DND-41 (cell line): ENCODE results near the gene FRMD3.

Experiments used
- ATAC-seq: fragments of 200-7000 bp; cut with Tn5 transposase; 3 replicates; pipeline ENCODE4 v1.9.1; 2021; ENCODE audit warnings: low read depth; ENCODE audit not compliant: insufficient read depth
- DNase-seq: peaks from one replicate; pipeline ENCODE4 v3.0.0-alpha.2; 2020
- H2AFZ ChIP-seq: 2 replicates; pipeline ENCODE4 v1.6.0; 2012; ENCODE audit warnings: low read depth, low read length
- H3K27ac ChIP-seq: 2 replicates; pipeline ENCODE4 v1.5.1; 2012; ENCODE audit warnings: low read length, inconsistent platforms
- H3K27me3 ChIP-seq: fragments of 200-600 bp; sonication (generic); 2 replicates; pipeline ENCODE4 v1.6.0; 2012; ENCODE audit warnings: low read length, mild to moderate bottlenecking, inconsistent platforms; ENCODE audit not compliant: insufficient read depth, poor library complexity
- H3K36me3 ChIP-seq: 2 replicates; pipeline ENCODE4 v1.5.1; 2012; ENCODE audit warnings: low read length, inconsistent platforms; ENCODE audit not compliant: insufficient read depth
- H3K4me1 ChIP-seq: 2 replicates; pipeline ENCODE4 v1.5.1; 2012; ENCODE audit warnings: mild to moderate bottlenecking, low read length; ENCODE audit not compliant: insufficient read depth
- H3K4me2 ChIP-seq: 2 replicates; pipeline ENCODE4 v1.6.0; 2012; ENCODE audit warnings: mild to moderate bottlenecking, moderate library complexity, low read length, inconsistent platforms; ENCODE audit not compliant: insufficient read depth
- H3K4me3 ChIP-seq, 2 experiments: fragments of 200-600 bp in 1 of 2; shearing (Covaris generic) in 1 of 2; 2 replicates each; pipeline ENCODE4 v1.5.1; 2012 to 2016; ENCODE audit warnings: inconsistent platforms in 2 of 2, low read length in 2 of 2, mild to moderate bottlenecking in 2 of 2, low read depth in 1 of 2, moderate library complexity in 1 of 2
- H3K79me2 ChIP-seq: 2 replicates; pipeline ENCODE4 v1.6.0; 2012; ENCODE audit warnings: low read length, inconsistent platforms; ENCODE audit not compliant: insufficient read depth
- H3K9ac ChIP-seq: 2 replicates; pipeline ENCODE4 v1.6.0; 2012; ENCODE audit warnings: low read depth, mild to moderate bottlenecking, inconsistent platforms, low read length, moderate library complexity
- H3K9me3 ChIP-seq: 2 replicates; pipeline ENCODE4 v1.5.1; 2012; ENCODE audit warnings: low read length, moderate library complexity, mild to moderate bottlenecking, inconsistent platforms; ENCODE audit not compliant: insufficient read depth, severe bottlenecking
- H4K20me1 ChIP-seq: 2 replicates; pipeline ENCODE4 v1.6.0; 2012; ENCODE audit warnings: low read length; ENCODE audit not compliant: insufficient read depth
- CTCF ChIP-seq: IDR thresholded peaks from 2 replicates; pipeline ENCODE4 v1.5.1; 2012; ENCODE audit warnings: borderline replicate concordance, low read length, moderate library complexity, mild to moderate bottlenecking; ENCODE audit not compliant: poor library complexity, severe bottlenecking; ENCODE audit errors: extremely low read depth
- EZH2 ChIP-seq: IDR thresholded peaks from 3 replicates; pipeline ENCODE4 v1.6.1; 2012; ENCODE audit warnings: borderline replicate concordance, low read depth, mild to moderate bottlenecking, moderate library complexity, low read length, inconsistent platforms; ENCODE audit not compliant: severe bottlenecking

FRMD3 gene

GRCh38 chr9:83413367-83413766 lies 124.8 kb downstream of the FRMD3 start:
- Histone ChIP-seq H3K9ac (no peak overlapping the region), H3K27ac (no peak overlapping the region), H3K79me2 (no peaks in the 10 kb centered on the region), H3K9me3 (no peaks in the 10 kb centered on the region), H4K20me1 (no peaks in the 10 kb centered on the region), H3K4me3 (no peak overlapping the region), H3K4me1 (no peaks in the 10 kb centered on the region), H2AFZ (no peak overlapping the region), H3K27me3 (no peaks in the 10 kb centered on the region), H3K4me2 (no peak overlapping the region), H3K36me3 (no peaks in the 10 kb centered on the region)
- DNase-seq (no peak), ATAC-seq (no peak)
- no peak for TF ChIP-seq EZH2
- TF ChIP-seq CTCF: no peak

DNA sequence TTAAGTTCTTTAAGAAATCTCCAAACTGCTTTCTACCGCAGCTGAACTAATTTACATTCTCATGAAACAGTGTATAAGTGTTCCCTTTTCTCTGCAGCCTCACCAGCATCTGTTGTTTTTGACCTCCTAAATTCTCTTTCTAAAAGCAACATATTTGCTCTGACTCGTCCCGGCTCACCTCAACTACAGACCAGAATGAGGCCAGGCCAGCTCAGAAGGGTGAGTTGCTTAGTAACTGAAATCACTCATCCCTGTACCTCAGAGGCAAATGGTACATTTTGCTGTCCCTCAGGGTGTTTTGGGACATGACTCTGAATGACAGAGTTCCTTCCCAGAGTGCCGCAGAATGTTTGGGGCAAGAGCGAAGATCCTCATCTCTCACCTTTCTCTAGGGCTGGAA lies 127.5 kb downstream of the FRMD3 start:
- no peaks in the 10 kb centered on the region for H3K36me3 ChIP-seq
- H3K4me2 ChIP-seq: no peak overlapping the region
- H3K27ac ChIP-seq: no peak overlapping the region
- H3K27me3 ChIP-seq: no peaks in the 10 kb centered on the region
- ATAC-seq (no peak), DNase-seq (no peak)
- TF ChIP-seq EZH2: no peak
- TF ChIP-seq CTCF: no peak
- H3K9ac ChIP-seq: no peak overlapping the region
- H3K79me2 ChIP-seq: no peaks in the 10 kb centered on the region
- H3K4me3 ChIP-seq: no peak overlapping the region
- H3K4me1 ChIP-seq: no peaks in the 10 kb centered on the region
- H2AFZ ChIP-seq: no peak overlapping the region
- H3K9me3 ChIP-seq: no peaks in the 10 kb centered on the region
- no peaks in the 10 kb centered on the region for H4K20me1 ChIP-seq

GRCh38 chr9:83406921-83407320 lies 131.3 kb downstream of the FRMD3 start:
- DNase-seq (no peak), ATAC-seq (no peak)
- no peaks in the 10 kb centered on the region for H3K9me3 ChIP-seq
- no peak overlapping the region for H3K27ac ChIP-seq
- no peak overlapping the region for H2AFZ ChIP-seq
- H3K79me2 ChIP-seq: no peaks in the 10 kb centered on the region
- no peak overlapping the region for H3K9ac ChIP-seq
- no peaks in the 10 kb centered on the region for H3K4me1 ChIP-seq
- no peaks in the 10 kb centered on the region for H4K20me1 ChIP-seq
- no peaks in the 10 kb centered on the region for H3K36me3 ChIP-seq
- H3K27me3 ChIP-seq: no peaks in the 10 kb centered on the region
- TF ChIP-seq CTCF (no peak), EZH2 (no peak)
- H3K4me2 ChIP-seq: no peak overlapping the region
- H3K4me3 ChIP-seq: no peak overlapping the region

- TF ChIP-seq EZH2 (no peak), CTCF (no peak)
- Histone ChIP-seq H3K4me1 (no peaks in the 10 kb centered on the region), H3K79me2 (no peaks in the 10 kb centered on the region), H3K9ac (no peak overlapping the region), H3K36me3 (no peaks in the 10 kb centered on the region), H2AFZ (no peak overlapping the region), H3K27me3 (no peaks in the 10 kb centered on the region), H3K9me3 (no peaks in the 10 kb centered on the region), H3K27ac (no peak overlapping the region), H3K4me2 (no peak overlapping the region), H4K20me1 (no peaks in the 10 kb centered on the region), H3K4me3 (no peak overlapping the region)
- ATAC-seq (no peak), DNase-seq (no peak)
Measured at GRCh38 chr9:83405759-83406158, 132.4 kb downstream of the FRMD3 start.
